Naive B cell (primary cell): ENCODE data around the gene CCNY. TPM values are rescaled to one million over a fixed set of nuclear protein-coding genes. Genes with fewer than 3 reads are reported as not detected.

ENCODE experiments used
- ATAC-seq, 2 donors: fragments of 150-1000 bp; cut with Tn5 transposase; 2 replicates each; pipeline ENCODE4 v1.10.0; 2021; ENCODE audit warnings: low read depth in 2 of 2, mild to moderate bottlenecking in 2 of 2, moderate library complexity in 2 of 2
- DNase-seq: peaks from one replicate; pipeline ENCODE4 v3.0.0; 2022
- H3K27ac Mint-ChIP-seq, 6 donors: one replicate each; pipeline ENCODE4 v1.8.0; 2020 to 2022; ENCODE audit warnings: mild to moderate bottlenecking in 6 of 6, mixed read lengths in 6 of 6, moderate library complexity in 5 of 6, inconsistent platforms in 2 of 6
- H3K27me3 Mint-ChIP-seq, 3 donors: one replicate each; pipeline ENCODE4 v1.8.0; 2021 to 2022; ENCODE audit warnings: mixed read lengths in 3 of 3, mild to moderate bottlenecking in 1 of 3
- H3K36me3 Mint-ChIP-seq, 2 donors: one replicate each; pipeline ENCODE4 v1.8.0; 2020 to 2022; ENCODE audit warnings: mixed read lengths in 2 of 2, inconsistent platforms in 1 of 2, mild to moderate bottlenecking in 1 of 2
- H3K4me1 Mint-ChIP-seq, 3 donors: one replicate each; pipeline ENCODE4 v1.8.0; 2020 to 2022; ENCODE audit warnings: mixed read lengths in 3 of 3, inconsistent platforms in 1 of 3, mild to moderate bottlenecking in 1 of 3, moderate library complexity in 1 of 3
- H3K4me3 Mint-ChIP-seq, 8 donors: one replicate each; pipeline ENCODE4 v1.8.0; 2020 to 2022; ENCODE audit warnings: mild to moderate bottlenecking in 8 of 8, mixed read lengths in 8 of 8, moderate library complexity in 8 of 8, inconsistent platforms in 2 of 8
- H3K9me3 Mint-ChIP-seq, 7 donors: one replicate each; pipeline ENCODE4 v1.8.0; 2020 to 2022; ENCODE audit warnings: mixed read lengths in 7 of 7, mild to moderate bottlenecking in 5 of 7, inconsistent platforms in 2 of 7, moderate library complexity in 1 of 7
- polyA plus RNA-seq, 6 donors: library from polyadenylated mRNA; unstranded; fragments of 300-500 nt; fragmentation: Illumina TruSeq; gene quantifications; one replicate each; pipeline ENCODE4 v1.2.3, GENCODE V29; 2021; ENCODE audit warnings: low read depth in 6 of 6

The CCNY gene
- polyA plus RNA-seq, 6 donors from 2014 or later = 9.4 to 27.7 (median 13.6) TPM

DNA sequence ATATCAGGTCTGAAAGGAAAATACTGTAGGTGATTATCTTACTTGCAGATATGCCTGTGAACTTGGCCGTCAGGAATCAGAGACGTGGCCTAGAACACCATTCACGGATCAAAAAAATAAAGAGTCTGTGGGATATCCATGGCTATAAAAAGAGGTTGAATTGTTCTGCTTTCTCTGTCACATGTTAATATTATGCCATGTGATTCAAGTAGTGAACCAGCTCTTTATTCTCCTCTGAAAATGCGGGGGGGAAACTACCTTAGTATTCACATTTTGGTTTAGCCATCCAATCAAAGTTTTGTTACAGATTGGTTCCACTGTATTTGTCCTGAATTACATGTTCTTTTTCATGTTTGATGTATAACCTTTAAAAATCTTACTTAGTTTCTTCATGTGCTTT, 120.5 kb downstream of the CCNY start:
- Mint-ChIP-seq H3K36me3 (no peaks in the 10 kb centered on the region), H3K4me1 (peaks cover 55 to 69% (median 64%) of the 10 kb centered on the region in 3 donors), H3K27me3 (no peaks in the 10 kb centered on the region), H3K9me3 (no peaks in the 10 kb centered on the region), H3K4me3 (no peak overlapping the region), H3K27ac (peak overlapping the region in 3 of 6 donors; percentile 25 to 80 (median 41))
- ATAC-seq = no peak
- DNase-seq = no peak

DNA sequence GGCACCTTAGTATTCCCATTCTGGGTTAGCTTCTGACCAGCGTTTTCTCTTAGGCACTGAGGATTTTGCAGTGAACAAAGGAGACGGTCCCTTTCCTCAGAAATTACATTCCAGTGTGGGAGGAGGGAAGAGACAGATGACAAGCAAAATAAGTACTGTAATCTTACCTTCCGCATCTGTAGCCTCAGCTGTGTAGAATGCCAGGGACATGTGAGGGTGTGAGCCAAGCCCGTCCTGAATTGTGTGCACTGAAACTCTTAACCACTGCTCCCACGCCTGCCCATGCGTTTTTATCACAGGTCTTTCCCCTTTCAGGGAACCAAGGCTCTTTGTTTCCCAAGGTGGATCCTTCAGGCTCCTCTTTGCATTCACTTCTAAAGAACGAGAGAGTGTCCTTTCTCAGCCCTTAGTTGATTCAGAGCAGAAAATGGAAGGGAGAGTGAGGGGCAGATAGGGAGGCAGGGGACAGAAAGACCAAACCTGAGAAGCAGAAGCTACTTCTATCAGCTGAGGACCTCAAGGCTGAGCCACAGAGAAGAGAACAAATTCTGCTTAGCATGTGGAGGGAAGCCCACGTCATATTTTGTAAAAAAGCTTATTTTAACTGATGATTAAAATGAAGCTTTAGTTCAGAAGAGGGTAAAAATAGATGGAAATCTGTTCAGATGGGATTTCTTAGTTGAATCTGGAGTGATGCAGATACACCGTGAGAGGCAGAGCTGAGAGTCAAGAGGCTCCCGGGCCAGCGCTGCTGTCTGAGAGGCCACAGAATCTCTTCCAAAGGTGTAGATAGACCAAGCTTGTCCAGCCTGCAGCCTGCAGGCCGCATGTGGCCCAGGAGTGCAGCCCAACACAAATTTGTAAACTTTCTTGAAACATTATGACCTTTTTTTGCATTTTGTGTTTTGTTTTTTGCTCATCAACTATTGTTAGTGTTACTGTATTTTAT, 122.5 kb downstream of the CCNY start:
- ATAC-seq = no peak
- no peak overlapping the region for H3K4me3 Mint-ChIP-seq
- peaks cover 50 to 69% (median 59%) of the 10 kb centered on the region in 3 donors for H3K4me1 Mint-ChIP-seq
- no peaks in the 10 kb centered on the region for H3K27me3 Mint-ChIP-seq
- H3K36me3 Mint-ChIP-seq = no peaks in the 10 kb centered on the region
- no peak for DNase-seq
- H3K9me3 Mint-ChIP-seq = no peaks in the 10 kb centered on the region
- peak overlapping the region in 3 of 6 donors; percentile 2 to 75 (median 51) for H3K27ac Mint-ChIP-seq

- no peaks in the 10 kb centered on the region for H3K27me3 Mint-ChIP-seq
- peak overlapping the region in 3 of 6 donors; percentile 2 to 75 (median 36) for H3K27ac Mint-ChIP-seq
- no peak for DNase-seq
- H3K4me1 Mint-ChIP-seq = peaks cover 47 to 62% (median 55%) of the 10 kb centered on the region in 3 donors
- H3K9me3 Mint-ChIP-seq = no peaks in the 10 kb centered on the region
- no peak for ATAC-seq
- no peaks in the 10 kb centered on the region for H3K36me3 Mint-ChIP-seq
- no peak overlapping the region for H3K4me3 Mint-ChIP-seq
Observed at GRCh38 chr10:35459449-35459847, 123.1 kb downstream of the CCNY start.

- no peak for DNase-seq
Observed at GRCh38 chr10:35460852-35461460, 124.6 kb downstream of the CCNY start.

GRCh38 chr10:35462491-35462934, 126.2 kb downstream of the CCNY start:
- no peaks in the 10 kb centered on the region for H3K36me3 Mint-ChIP-seq
- DNase-seq (no peak), ATAC-seq (no peak)
- H3K9me3 Mint-ChIP-seq = no peaks in the 10 kb centered on the region
- peak overlapping the region in 1 of 8 donors; percentile 27 for H3K4me3 Mint-ChIP-seq
- no peaks in the 10 kb centered on the region for H3K27me3 Mint-ChIP-seq
- peaks cover 30 to 37% (median 34%) of the 10 kb centered on the region in 3 donors for H3K4me1 Mint-ChIP-seq
- no peak overlapping the region for H3K27ac Mint-ChIP-seq

More at GRCh38 chr10:35460852-35461460, 124.6 kb downstream of the CCNY start:
- H3K36me3 Mint-ChIP-seq = no peaks in the 10 kb centered on the region
- H3K27ac Mint-ChIP-seq = peak overlapping the region in 2 of 6 donors; percentile 19 to 37
- H3K4me3 Mint-ChIP-seq = no peak overlapping the region
- peaks cover 41 to 49% (median 47%) of the 10 kb centered on the region in 3 donors for H3K4me1 Mint-ChIP-seq
- H3K9me3 Mint-ChIP-seq = no peaks in the 10 kb centered on the region
- no peak for ATAC-seq
- H3K27me3 Mint-ChIP-seq = no peaks in the 10 kb centered on the region

DNA sequence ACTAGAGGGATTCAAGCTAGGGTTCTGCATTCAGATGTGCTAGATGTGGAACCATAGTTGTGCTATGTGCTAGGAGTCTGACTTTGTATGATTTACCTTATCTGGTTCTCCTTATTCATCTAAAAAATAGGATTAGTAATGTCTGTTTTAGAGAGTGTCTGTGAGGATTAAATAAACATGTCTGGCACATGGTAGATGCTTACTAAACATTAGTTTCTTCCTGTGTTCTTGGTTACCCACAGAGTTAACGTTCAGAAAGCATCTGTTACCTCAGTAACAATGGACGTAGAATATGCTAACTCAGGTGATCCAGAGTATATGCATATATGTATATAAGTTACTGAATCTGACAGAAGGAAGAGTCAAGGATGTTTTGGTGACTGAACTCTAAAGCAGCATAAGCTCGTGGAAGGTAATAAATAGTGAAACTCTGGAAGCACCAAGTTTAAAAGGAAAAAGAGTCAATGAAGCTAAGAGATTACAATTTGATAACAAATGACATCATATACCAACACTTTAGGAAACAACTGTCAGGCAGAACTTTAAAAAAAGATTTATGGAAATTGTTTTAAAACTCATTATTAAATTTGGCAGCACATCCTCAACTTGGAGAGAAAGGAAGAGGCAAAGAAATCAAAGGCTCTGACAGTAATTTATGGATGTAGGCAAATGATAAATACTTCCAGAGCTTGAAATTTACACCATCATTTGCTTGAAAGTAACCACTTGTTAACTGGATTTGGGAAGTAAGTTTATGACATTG, 127.0 kb downstream of the CCNY start:
- ATAC-seq (no peak), DNase-seq (no peak)
- Mint-ChIP-seq H3K27me3 (no peaks in the 10 kb centered on the region), H3K27ac (peak overlapping the region in 1 of 6 donors; percentile 10), H3K9me3 (no peaks in the 10 kb centered on the region), H3K36me3 (no peaks in the 10 kb centered on the region), H3K4me3 (no peak overlapping the region), H3K4me1 (peaks cover 28 to 39% (median 30%) of the 10 kb centered on the region in 3 donors)

GRCh38 chr10:35463878-35464277, 127.6 kb downstream of the CCNY start:
- no peak for ATAC-seq
- H3K9me3 Mint-ChIP-seq = no peaks in the 10 kb centered on the region
- no peak for DNase-seq
- H3K4me3 Mint-ChIP-seq = no peak overlapping the region
- no peaks in the 10 kb centered on the region for H3K27me3 Mint-ChIP-seq
- H3K4me1 Mint-ChIP-seq = peaks cover 26 to 41% (median 27%) of the 10 kb centered on the region in 3 donors
- no peaks in the 10 kb centered on the region for H3K36me3 Mint-ChIP-seq
- H3K27ac Mint-ChIP-seq = no peak overlapping the region

DNA sequence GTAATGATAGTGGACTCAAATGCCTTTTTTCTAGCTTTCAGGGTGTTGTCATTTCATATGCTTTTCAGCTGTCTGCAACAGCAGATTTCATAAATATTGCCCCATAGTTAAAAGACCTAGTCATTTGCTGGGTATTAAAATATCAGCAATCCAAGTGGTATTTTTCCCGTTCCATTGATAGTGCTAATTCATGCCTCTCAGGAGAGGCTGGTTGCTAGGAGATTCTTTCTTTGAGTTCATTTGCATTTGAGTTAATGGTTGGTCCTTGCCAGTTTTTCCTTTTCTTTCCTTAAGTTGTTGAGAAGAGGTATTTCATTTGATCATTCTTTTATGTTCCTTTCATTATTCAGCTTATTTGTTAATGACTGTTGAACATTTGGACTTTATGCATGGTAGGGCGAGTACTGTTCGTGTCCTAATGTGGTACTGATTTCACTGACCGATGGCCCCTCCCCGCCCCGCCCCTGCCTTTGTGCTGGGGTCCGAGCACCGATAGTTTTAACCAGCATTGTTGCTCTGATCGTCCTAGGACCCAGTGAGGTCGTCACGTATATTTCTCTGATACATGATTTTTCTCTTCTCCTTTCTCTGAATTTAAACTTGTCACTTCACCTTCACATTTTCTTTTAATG, 128.6 kb downstream of the CCNY start:
- H3K4me3 Mint-ChIP-seq = no peak overlapping the region

DNA sequence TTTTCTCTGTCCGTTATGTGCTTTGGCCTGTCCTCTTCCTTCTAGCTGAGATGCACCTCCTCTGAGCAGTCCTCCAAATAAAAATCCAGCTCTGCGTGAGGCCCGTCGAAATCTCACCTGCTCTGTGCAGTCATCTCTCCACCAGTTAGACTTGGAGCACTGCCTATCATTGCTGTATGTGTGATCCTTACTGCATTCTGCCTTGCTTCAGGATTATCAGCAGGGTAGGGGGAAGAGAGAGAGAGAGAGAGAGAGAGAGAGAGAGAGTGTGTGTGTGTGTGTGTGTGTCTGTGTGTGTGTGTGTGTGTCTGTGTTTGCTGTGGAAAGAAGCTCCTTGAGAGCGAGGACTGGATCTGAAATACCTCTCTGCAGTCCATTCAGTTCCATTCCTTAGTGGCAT, 129.4 kb downstream of the CCNY start:
- DNase-seq = no peak
- no peak for ATAC-seq
- Mint-ChIP-seq H3K36me3 (no peaks in the 10 kb centered on the region), H3K9me3 (no peaks in the 10 kb centered on the region), H3K27me3 (no peaks in the 10 kb centered on the region), H3K27ac (no peak overlapping the region), H3K4me1 (peaks cover 23 to 41% (median 28%) of the 10 kb centered on the region in 3 donors), H3K4me3 (no peak overlapping the region)

More for the DNA sequence above, 128.6 kb downstream of the CCNY start:
- DNase-seq (no peak), ATAC-seq (no peak)
- Mint-ChIP-seq H3K36me3 (no peaks in the 10 kb centered on the region), H3K27ac (no peak overlapping the region), H3K9me3 (no peaks in the 10 kb centered on the region), H3K27me3 (no peaks in the 10 kb centered on the region), H3K4me1 (peaks cover 23 to 41% (median 28%) of the 10 kb centered on the region in 3 donors)

DNA sequence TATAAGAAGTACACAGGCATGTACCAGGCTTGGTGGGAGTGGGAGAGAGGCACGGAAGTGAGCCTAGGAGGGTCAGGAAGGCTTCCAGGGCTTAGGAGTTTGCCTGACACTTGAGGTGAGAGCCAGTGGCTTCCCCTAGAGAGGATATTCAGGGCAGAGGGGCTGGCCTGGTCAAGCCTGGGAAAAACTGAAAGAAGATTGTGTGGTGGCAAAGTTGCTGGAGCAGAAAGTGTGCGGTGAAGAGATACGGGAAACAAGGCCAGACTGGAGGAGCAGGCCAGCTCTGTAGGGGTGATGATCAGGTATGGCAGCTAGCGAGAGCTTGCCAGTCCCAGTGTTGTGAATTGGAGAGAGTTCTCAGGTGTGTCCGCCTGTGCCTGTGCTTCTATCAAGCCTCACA, 129.9 kb downstream of the CCNY start:
- Mint-ChIP-seq H3K36me3 (no peaks in the 10 kb centered on the region), H3K4me3 (no peak overlapping the region), H3K27me3 (no peaks in the 10 kb centered on the region), H3K9me3 (no peaks in the 10 kb centered on the region), H3K27ac (no peak overlapping the region), H3K4me1 (peaks cover 22 to 41% (median 31%) of the 10 kb centered on the region in 3 donors)
- ATAC-seq (no peak), DNase-seq (no peak)

DNA sequence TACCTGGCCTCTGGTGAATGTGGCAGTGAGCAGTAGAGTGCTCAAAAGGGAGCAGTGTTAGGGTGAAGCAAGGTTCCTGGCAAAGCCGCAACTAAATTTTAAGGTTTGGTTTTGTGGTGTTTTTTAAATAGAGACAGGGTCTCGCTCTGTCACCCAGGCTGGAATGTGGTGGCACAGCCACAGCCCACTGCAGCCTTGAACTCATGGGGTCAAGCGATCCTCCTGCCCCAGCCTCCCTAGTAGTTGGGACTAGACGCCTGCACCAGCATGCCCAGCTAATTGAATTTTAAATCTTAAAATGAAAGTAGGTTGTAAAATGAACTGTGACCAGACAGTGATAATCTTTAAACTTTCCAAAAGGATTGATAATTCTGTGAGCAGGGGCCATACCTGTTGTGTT, 130.4 kb downstream of the CCNY start:
- DNase-seq = no peak
- Mint-ChIP-seq H3K36me3 (no peaks in the 10 kb centered on the region), H3K27me3 (no peaks in the 10 kb centered on the region), H3K27ac (no peak overlapping the region), H3K9me3 (no peaks in the 10 kb centered on the region), H3K4me1 (peaks cover 20 to 40% (median 32%) of the 10 kb centered on the region in 3 donors), H3K4me3 (peak overlapping the region in 1 of 8 donors; percentile 76)
- ATAC-seq = no peak

GRCh38 chr10:35467186-35467585, 130.9 kb downstream of the CCNY start:
- H3K36me3 Mint-ChIP-seq = no peaks in the 10 kb centered on the region
- H3K9me3 Mint-ChIP-seq = no peaks in the 10 kb centered on the region
- no peak overlapping the region for H3K4me3 Mint-ChIP-seq
- DNase-seq (no peak), ATAC-seq (no peak)
- H3K4me1 Mint-ChIP-seq = peaks cover 20 to 40% (median 32%) of the 10 kb centered on the region in 3 donors
- H3K27me3 Mint-ChIP-seq = no peaks in the 10 kb centered on the region
- no peak overlapping the region for H3K27ac Mint-ChIP-seq
